ENCODE measurements around the gene MIPEP.

MIPEP gene

GRCh38 chr13:23867027-23867491 lies 22.1 kb downstream of the MIPEP start:
- H3K27ac Mint-ChIP-seq, result no peak overlapping the region
- peaks cover 1% of the 10 kb centered on the region for H3K36me3 Mint-ChIP-seq
- no peaks in the 10 kb centered on the region for H3K9me3 Mint-ChIP-seq
- no peaks in the 10 kb centered on the region for H3K4me1 Mint-ChIP-seq
- H3K4me3 Mint-ChIP-seq, result no peak overlapping the region
- H3K27me3 Mint-ChIP-seq, result no peaks in the 10 kb centered on the region

DNA sequence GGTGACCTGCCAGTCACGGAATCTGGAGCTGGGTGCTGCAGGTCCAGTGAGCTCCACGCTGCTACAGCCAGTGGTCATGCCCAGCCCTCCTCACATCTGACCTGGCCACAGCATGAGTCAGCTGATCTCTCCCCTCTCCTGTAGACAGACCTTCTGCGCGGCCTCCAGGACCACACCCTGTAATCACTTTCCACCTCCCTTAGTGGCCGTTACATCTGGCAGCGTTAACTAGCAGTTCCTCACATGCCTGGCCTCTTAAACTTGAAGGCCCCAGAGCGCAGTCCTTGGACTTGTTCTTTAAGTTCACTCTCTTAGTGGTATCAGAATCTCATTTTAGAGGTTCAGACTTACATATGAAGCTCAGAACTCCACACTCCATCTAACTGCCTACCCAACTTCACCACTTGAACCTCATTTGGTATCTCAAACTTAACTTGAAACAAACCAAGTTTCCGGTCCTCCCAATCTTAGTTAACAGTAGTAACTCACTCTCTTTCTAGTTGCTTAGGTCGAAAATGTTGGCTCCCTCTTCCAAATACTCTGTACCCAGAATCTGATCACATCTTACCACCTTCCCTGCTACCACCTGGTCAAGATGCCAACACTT lies 22.7 kb downstream of the MIPEP start:
- peaks cover 3% of the 10 kb centered on the region for H3K36me3 Mint-ChIP-seq
- no peak overlapping the region for H3K4me3 Mint-ChIP-seq
- H3K27ac Mint-ChIP-seq, result no peak overlapping the region
- H3K27me3 Mint-ChIP-seq, result no peaks in the 10 kb centered on the region
- no peaks in the 10 kb centered on the region for H3K4me1 Mint-ChIP-seq
- no peaks in the 10 kb centered on the region for H3K9me3 Mint-ChIP-seq

- Mint-ChIP-seq H3K36me3 (peaks cover 4% of the 10 kb centered on the region), H3K9me3 (no peaks in the 10 kb centered on the region), H3K4me1 (no peaks in the 10 kb centered on the region), H3K4me3 (no peak overlapping the region), H3K27me3 (no peaks in the 10 kb centered on the region), H3K27ac (no peak overlapping the region)
These were observed 23.3 kb downstream of the MIPEP start for GRCh38 chr13:23865906-23866305.

DNA sequence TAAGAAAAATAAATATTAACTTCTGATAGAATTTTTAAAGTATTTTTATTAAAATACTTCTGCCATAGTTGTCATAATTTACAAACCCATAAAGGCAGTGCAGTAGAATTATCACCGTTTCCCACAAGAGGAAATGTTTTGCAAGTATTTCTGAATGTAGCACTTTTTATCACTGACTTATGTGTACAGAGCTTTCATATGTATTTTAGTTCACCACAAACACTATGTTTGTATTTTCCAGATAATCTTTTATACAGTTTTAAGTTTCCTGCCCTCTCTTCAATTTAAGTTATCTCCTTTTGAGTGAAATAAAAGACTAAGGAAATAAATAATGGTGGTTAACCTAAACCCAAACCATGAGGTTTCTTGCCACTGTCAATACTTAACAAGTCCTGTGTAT lies 24.2 kb downstream of the MIPEP start:
- H3K27ac Mint-ChIP-seq, result no peak overlapping the region
- no peaks in the 10 kb centered on the region for H3K4me1 Mint-ChIP-seq
- no peaks in the 10 kb centered on the region for H3K27me3 Mint-ChIP-seq
- H3K36me3 Mint-ChIP-seq, result peaks cover 10% of the 10 kb centered on the region
- H3K9me3 Mint-ChIP-seq, result no peaks in the 10 kb centered on the region
- no peak overlapping the region for H3K4me3 Mint-ChIP-seq

- Mint-ChIP-seq H3K9me3 (no peaks in the 10 kb centered on the region), H3K4me3 (no peak overlapping the region), H3K36me3 (peaks cover 13% of the 10 kb centered on the region), H3K27ac (no peak overlapping the region), H3K27me3 (no peaks in the 10 kb centered on the region), H3K4me1 (no peaks in the 10 kb centered on the region)
These were observed 27.9 kb downstream of the MIPEP start for GRCh38 chr13:23861310-23861709.

DNA sequence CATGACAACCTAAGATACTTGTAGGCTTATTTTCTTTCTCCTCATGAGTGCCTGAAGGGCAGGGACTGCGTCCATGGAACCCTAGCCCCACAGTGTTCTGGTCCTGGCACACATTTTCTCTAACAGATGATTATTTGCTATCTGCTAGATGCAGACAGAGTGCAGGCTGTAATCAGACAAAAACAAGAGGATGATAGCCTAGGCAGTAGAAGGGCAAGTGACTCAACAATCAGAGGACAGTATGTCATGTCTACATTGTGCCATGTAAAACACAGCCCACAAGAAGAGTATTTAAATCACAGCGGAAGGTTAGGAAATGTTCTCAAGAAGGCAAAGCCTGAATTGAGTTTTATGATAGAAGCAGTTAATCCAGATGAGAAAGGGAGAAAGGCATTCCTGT lies 29.3 kb downstream of the MIPEP start:
- Mint-ChIP-seq H3K4me3 (no peak overlapping the region), H3K9me3 (no peaks in the 10 kb centered on the region), H3K27me3 (no peaks in the 10 kb centered on the region), H3K4me1 (no peaks in the 10 kb centered on the region), H3K36me3 (peaks cover 21% of the 10 kb centered on the region), H3K27ac (no peak overlapping the region)

DNA sequence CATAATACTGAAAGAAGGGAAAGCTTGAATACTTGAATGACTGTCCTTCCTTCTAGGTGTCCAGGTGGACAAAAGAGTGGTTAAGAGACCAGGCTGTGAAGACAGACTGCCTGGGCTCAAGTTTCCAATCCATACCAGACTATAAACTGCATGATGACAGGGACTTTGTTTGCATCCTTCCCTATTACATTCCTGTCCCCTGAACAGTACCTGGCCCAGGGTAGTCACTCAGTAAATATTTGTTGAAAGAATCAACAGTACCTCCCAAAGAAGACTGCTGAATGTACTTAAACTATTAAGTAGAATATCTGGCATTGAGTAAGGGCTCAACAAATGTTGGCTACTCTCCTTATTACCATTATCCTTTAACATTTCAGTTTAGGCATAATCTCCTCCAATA lies 29.7 kb downstream of the MIPEP start:
- no peak overlapping the region for H3K4me3 Mint-ChIP-seq
- no peak overlapping the region for H3K27ac Mint-ChIP-seq
- no peaks in the 10 kb centered on the region for H3K4me1 Mint-ChIP-seq
- H3K9me3 Mint-ChIP-seq, result no peaks in the 10 kb centered on the region
- H3K27me3 Mint-ChIP-seq, result no peaks in the 10 kb centered on the region
- H3K36me3 Mint-ChIP-seq, result peaks cover 21% of the 10 kb centered on the region

DNA sequence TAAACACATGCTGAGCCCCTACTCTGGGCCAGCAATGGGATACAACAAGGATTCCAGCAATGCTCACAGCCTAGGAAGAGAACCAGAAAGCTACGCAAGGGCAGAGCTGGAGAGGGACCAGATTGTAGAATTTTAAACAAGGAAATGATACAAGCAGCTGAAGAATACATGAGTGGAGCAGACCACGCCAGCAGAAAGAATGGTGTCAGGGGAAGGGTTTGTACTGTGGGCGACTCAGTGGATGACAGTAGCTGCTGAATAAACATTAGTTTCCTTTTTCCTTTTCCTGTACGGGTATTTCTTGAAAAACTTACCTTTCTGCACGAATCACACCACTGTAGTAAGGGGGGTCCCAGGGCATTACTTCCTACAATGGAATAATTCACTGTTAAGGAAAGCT lies 30.7 kb downstream of the MIPEP start:
- H3K9me3 Mint-ChIP-seq, result no peaks in the 10 kb centered on the region
- H3K27ac Mint-ChIP-seq, result no peak overlapping the region
- no peak overlapping the region for H3K4me3 Mint-ChIP-seq
- H3K27me3 Mint-ChIP-seq, result no peaks in the 10 kb centered on the region
- H3K4me1 Mint-ChIP-seq, result no peaks in the 10 kb centered on the region
- H3K36me3 Mint-ChIP-seq, result peaks cover 23% of the 10 kb centered on the region

GRCh38 chr13:23856008-23856750 lies 33.0 kb downstream of the MIPEP start:
- no peaks in the 10 kb centered on the region for H3K9me3 Mint-ChIP-seq
- no peaks in the 10 kb centered on the region for H3K4me1 Mint-ChIP-seq
- H3K27ac Mint-ChIP-seq, result no peak overlapping the region
- H3K36me3 Mint-ChIP-seq, result peaks cover 21% of the 10 kb centered on the region
- H3K27me3 Mint-ChIP-seq, result no peaks in the 10 kb centered on the region
- no peak overlapping the region for H3K4me3 Mint-ChIP-seq

GRCh38 chr13:23855360-23855759 lies 33.8 kb downstream of the MIPEP start:
- H3K4me3 Mint-ChIP-seq, result no peak overlapping the region

DNA sequence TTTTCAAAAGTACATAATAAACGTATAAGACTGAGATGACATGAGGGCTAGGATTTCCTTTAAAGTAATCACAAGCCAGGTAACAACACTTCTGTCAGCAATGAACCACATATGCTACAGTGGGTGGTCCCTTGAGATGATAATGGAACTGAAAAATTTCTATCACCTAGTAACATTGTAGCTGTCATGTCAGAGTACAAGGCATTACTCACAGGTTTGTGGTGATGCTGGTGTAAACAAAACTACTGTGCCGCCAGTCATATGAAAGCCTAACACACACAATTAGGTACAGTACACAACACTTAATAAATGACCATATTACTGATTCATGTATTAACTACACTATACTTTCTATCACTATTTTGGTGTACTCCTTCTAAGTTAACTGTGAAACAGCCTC lies 36.8 kb downstream of the MIPEP start:
- H3K4me3 Mint-ChIP-seq, result no peak overlapping the region
- H3K27me3 Mint-ChIP-seq, result no peaks in the 10 kb centered on the region
- no peaks in the 10 kb centered on the region for H3K4me1 Mint-ChIP-seq
- no peaks in the 10 kb centered on the region for H3K9me3 Mint-ChIP-seq
- H3K27ac Mint-ChIP-seq, result no peak overlapping the region
- H3K36me3 Mint-ChIP-seq, result peaks cover 18% of the 10 kb centered on the region

More at GRCh38 chr13:23855360-23855759, 33.8 kb downstream of the MIPEP start:
- H3K27ac Mint-ChIP-seq, result no peak overlapping the region
- peaks cover 21% of the 10 kb centered on the region for H3K36me3 Mint-ChIP-seq
- H3K27me3 Mint-ChIP-seq, result no peaks in the 10 kb centered on the region
- H3K4me1 Mint-ChIP-seq, result no peaks in the 10 kb centered on the region
- H3K9me3 Mint-ChIP-seq, result no peaks in the 10 kb centered on the region

GRCh38 chr13:23851106-23851505 lies 38.1 kb downstream of the MIPEP start:
- Mint-ChIP-seq H3K27ac (no peak overlapping the region), H3K27me3 (no peaks in the 10 kb centered on the region), H3K36me3 (peaks cover 15% of the 10 kb centered on the region), H3K4me3 (no peak overlapping the region), H3K4me1 (no peaks in the 10 kb centered on the region), H3K9me3 (no peaks in the 10 kb centered on the region)

DNA sequence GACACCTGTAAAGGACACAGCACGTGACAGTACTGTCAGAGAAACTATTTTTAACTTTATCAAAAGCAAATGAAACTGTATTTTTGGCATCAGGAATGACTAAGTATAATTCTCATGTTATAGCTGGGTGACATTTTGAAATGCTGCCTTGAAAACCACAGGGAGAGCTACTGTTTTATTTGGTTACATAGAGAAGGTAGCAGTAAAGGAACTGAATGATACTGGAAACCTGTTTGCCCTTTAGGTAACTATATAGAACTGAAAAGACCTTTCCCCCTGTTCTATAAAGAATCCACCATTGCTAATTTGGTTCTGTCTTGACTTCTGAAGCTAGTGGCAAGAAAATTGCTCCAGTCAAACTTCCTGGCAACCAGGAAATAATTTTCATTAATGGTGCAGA lies 39.1 kb downstream of the MIPEP start:
- Mint-ChIP-seq H3K4me3 (no peak overlapping the region), H3K9me3 (no peaks in the 10 kb centered on the region), H3K4me1 (no peaks in the 10 kb centered on the region), H3K27ac (no peak overlapping the region), H3K36me3 (peaks cover 9% of the 10 kb centered on the region), H3K27me3 (no peaks in the 10 kb centered on the region)

- H3K4me3 Mint-ChIP-seq, result no peak overlapping the region
- no peaks in the 10 kb centered on the region for H3K27me3 Mint-ChIP-seq
- no peaks in the 10 kb centered on the region for H3K9me3 Mint-ChIP-seq
- H3K36me3 Mint-ChIP-seq, result peaks cover 9% of the 10 kb centered on the region
- no peak overlapping the region for H3K27ac Mint-ChIP-seq
- no peaks in the 10 kb centered on the region for H3K4me1 Mint-ChIP-seq
These were observed 39.5 kb downstream of the MIPEP start for GRCh38 chr13:23849670-23850069.

GRCh38 chr13:23848646-23849141 lies 40.5 kb downstream of the MIPEP start:
- H3K27me3 Mint-ChIP-seq, result no peaks in the 10 kb centered on the region
- H3K4me3 Mint-ChIP-seq, result no peak overlapping the region
- H3K27ac Mint-ChIP-seq, result no peak overlapping the region
- peaks cover 7% of the 10 kb centered on the region for H3K4me1 Mint-ChIP-seq
- no peaks in the 10 kb centered on the region for H3K9me3 Mint-ChIP-seq
- H3K36me3 Mint-ChIP-seq, result peaks cover 7% of the 10 kb centered on the region

DNA sequence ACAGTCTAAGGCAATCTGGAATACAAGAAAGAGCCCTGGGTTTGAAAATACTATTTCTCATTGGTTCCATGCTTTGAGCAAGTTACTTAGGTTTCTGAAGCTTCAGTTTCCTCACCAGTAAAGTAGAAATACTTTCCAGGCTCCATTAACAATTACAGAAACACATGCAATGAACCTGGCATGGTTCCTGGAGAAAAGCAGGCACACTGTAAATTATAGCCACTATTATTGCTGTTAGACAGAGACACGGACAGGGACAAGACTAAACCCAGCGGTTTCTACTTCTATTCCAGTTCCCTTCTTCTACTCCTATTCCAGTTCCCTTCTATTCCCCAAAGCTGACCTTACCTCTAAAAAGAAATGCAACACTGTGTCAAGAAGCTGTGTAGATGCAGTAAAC lies 41.2 kb downstream of the MIPEP start:
- Mint-ChIP-seq H3K4me1 (peaks cover 10% of the 10 kb centered on the region), H3K27me3 (no peaks in the 10 kb centered on the region), H3K9me3 (no peaks in the 10 kb centered on the region), H3K4me3 (no peak overlapping the region), H3K27ac (no peak overlapping the region), H3K36me3 (peaks cover 8% of the 10 kb centered on the region)

Measured in activated naive CD4-positive, alpha-beta T cell treated with anti-CD3 and anti-CD28 coated beads, Interleukin-2, amount 50 U/mL, for 24 hours (primary cell).